GM12892 (cell line): ENCODE measurements around the gene ARSB.

Source experiments
- POLR2A ChIP-seq: IDR thresholded peaks from 2 replicates; pipeline ENCODE4 v1.6.1; 2011; ENCODE audit warnings: low read depth, low read length, control low read depth
- POLR2AphosphoS5 ChIP-seq: IDR thresholded peaks from 2 replicates; pipeline ENCODE4 v1.6.1; 2011; ENCODE audit warnings: low read depth, low read length, control low read depth
- TAF1 ChIP-seq: IDR thresholded peaks from 2 replicates; pipeline ENCODE4 v1.6.1; 2011; ENCODE audit warnings: low read depth, mild to moderate bottlenecking, control low read depth, low read length, borderline replicate concordance

- TF ChIP-seq TAF1 (no peak), POLR2A (no peak), POLR2AphosphoS5 (no peak)
These were observed 165.4 kb downstream of the ARSB start for GRCh38 chr5:78819707-78820106.
